Brain microvascular endothelial cell (primary cell): ENCODE measurements around the gene KLHL21.

ENCODE experiments used
- DNase-seq: peaks from one replicate; pipeline ENCODE4 v3.0.0-alpha.2; 2020
- H3K27ac ChIP-seq: fragments of 250-450 bp; sonication (Bioruptor Pico); 2 replicates; pipeline ENCODE4 v1.5.1; 2020; ENCODE audit warnings: mild to moderate bottlenecking, moderate library complexity
- H3K27me3 ChIP-seq: fragments of 250-450 bp; sonication (Bioruptor Pico); replicated peaks from 2 replicates; pipeline ENCODE4 v1.5.1; 2020; ENCODE audit warnings: mild to moderate bottlenecking
- H3K36me3 ChIP-seq: fragments of 250-450 bp; sonication (Bioruptor Pico); replicated peaks from 2 replicates; pipeline ENCODE4 v1.5.1; 2020; ENCODE audit warnings: mild to moderate bottlenecking
- H3K4me3 ChIP-seq: 2 replicates; pipeline ENCODE4 v1.5.1; 2011; ENCODE audit warnings: low read depth, mild to moderate bottlenecking, control low read depth, low read length, moderate library complexity
- in situ Hi-C: cut with HindIII; loops from 2 replicates; pipeline ENCODE4 v1.10.0; 2017; ENCODE audit warnings: low sequenced_read_pairs, low pct_ligation_motif_present
- TF ChIP-seq, protein P1 (sequence below): IDR thresholded peaks from 2 replicates; pipeline ENCODE4 v1.5.1; 2011; ENCODE audit warnings: low read depth, mild to moderate bottlenecking, moderate library complexity, low read length, control low read depth, inconsistent platforms; ENCODE audit errors: missing control alignments

Gene KLHL21

DNA sequence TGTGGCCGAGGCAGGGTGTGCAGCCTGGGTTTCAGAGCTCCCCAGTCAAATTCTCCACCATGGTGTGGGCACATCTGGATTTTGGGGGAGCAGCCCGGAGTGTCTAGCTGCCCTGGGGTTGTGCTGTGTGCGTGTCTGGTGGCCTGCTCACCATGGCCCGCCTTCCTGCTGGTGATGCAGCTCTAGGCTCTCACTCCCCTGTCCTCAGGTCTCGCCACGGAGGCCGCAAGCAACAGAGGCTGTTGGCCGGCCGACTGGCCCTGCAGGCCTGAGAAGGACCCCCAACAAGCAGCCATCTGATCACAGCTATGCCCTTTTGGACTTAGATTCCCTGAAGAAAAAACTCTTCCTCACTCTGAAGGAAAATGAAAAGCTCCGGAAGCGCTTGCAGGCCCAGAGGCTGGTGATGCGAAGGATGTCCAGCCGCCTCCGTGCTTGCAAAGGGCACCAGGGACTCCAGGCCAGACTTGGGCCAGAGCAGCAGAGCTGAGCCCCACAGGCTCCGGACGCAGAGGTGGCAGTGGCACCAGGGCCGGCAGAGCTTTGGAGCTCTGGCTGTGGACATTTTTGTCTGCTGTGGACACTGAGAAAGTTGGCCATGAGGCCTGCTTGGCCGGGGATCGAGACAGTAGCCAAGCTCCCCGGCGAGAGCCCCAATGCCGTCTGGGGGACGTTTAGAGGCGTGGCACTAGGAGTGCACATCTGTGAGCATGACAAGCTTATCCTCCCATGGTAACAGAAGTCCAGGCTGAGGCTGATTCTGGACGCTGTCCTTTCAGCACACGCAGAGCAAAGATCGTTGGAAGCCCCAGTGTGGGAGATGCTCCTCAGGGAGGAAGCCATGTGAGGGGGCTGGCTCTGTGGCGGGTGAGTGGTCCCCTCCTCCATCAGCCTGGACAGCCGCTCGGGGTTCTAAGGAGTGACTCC, 30.2 kb upstream of the KLHL21 start:
- Histone ChIP-seq H3K27me3 (no peaks in the 10 kb centered on the region), H3K36me3 (peaks cover 65% of the 10 kb centered on the region), H3K4me3 (no peak overlapping the region), H3K27ac (no peak overlapping the region)
- in situ Hi-C loops: no loop called here
- TF ChIP-seq, protein P1, sequence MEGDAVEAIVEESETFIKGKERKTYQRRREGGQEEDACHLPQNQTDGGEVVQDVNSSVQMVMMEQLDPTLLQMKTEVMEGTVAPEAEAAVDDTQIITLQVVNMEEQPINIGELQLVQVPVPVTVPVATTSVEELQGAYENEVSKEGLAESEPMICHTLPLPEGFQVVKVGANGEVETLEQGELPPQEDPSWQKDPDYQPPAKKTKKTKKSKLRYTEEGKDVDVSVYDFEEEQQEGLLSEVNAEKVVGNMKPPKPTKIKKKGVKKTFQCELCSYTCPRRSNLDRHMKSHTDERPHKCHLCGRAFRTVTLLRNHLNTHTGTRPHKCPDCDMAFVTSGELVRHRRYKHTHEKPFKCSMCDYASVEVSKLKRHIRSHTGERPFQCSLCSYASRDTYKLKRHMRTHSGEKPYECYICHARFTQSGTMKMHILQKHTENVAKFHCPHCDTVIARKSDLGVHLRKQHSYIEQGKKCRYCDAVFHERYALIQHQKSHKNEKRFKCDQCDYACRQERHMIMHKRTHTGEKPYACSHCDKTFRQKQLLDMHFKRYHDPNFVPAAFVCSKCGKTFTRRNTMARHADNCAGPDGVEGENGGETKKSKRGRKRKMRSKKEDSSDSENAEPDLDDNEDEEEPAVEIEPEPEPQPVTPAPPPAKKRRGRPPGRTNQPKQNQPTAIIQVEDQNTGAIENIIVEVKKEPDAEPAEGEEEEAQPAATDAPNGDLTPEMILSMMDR: no peak
- no peak for DNase-seq

DNA sequence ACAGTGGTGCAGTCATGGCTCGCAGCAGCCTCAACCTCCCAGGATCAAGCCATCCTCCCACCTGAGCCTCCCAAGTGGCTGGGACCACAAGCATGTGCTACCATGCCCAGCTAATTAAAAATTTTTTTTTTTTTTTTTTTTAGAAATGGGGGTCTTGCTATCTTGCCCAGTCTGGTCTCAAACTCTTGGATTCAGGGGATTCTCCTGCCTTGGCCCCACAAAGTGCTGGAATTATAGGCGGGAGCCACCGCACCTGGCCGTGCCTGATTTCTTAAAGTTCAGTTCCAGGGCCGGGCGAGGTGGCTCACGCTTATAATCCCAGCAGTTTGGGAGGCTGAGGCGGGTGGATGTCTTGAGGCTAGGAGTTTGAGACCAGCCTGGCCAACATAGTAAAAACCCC, 28.4 kb upstream of the KLHL21 start:
- Histone ChIP-seq H3K4me3 (no peak overlapping the region), H3K27me3 (no peaks in the 10 kb centered on the region), H3K36me3 (peaks cover 49% of the 10 kb centered on the region), H3K27ac (no peak overlapping the region)
- DNase-seq: no peak
- TF ChIP-seq, protein P1: no peak
- in situ Hi-C loops: no loop called here

DNA sequence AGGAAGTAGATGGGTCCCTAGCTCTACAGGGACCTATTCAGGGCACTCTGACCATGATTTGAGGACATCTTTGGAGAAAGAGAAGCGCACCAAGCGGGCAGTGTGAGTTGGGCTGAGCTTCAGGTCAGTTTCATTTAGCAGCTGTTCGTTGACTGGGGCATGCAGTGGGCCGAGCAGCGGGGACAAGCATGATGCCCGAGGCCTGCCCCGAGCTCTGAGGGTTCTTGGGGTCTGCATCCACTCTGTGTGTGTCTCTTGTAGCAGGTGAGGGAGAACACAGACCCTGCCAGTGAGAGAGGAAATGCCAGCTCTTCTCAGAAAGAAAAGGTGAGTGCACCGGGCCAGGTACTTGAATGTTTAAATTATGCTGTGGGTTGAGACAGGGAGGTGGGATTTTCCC, 27.4 kb upstream of the KLHL21 start:
- Histone ChIP-seq H3K27me3 (no peaks in the 10 kb centered on the region), H3K36me3 (peaks cover 43% of the 10 kb centered on the region), H3K27ac (no peak overlapping the region), H3K4me3 (no peak overlapping the region)
- TF ChIP-seq, protein P1: no peak
- no peak for DNase-seq
- in situ Hi-C loops: no loop called here

DNA sequence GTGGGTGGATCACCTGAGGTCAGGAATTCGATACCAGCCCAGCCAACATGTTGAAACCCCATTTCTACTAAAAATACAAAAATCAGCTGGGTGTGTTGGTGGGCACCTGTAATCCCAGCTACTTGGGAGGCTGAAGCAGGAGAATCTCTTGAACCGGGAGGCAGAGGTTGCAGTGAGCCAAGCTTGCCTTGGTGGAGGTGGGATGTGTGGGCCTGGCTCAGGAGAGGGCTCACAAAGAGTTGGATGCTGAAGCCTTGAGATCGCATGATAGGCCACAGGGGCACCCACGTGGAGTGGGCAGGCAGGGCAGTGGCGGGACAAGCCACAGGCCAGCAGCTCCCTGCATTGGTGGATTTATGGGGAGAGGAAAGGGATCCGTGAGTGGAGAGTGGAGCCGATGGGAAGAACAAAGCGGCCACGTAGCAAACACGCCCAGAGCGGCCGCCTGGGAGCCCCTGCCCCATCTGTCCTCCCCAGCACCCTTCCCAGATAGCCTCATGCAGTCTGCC, 26.4 kb upstream of the KLHL21 start:
- peaks cover 35% of the 10 kb centered on the region for H3K36me3 ChIP-seq
- in situ Hi-C loops: no loop called here
- TF ChIP-seq, protein P1: no peak
- no peak overlapping the region for H3K27ac ChIP-seq
- no peak for DNase-seq
- H3K4me3 ChIP-seq: no peak overlapping the region
- no peaks in the 10 kb centered on the region for H3K27me3 ChIP-seq

DNA sequence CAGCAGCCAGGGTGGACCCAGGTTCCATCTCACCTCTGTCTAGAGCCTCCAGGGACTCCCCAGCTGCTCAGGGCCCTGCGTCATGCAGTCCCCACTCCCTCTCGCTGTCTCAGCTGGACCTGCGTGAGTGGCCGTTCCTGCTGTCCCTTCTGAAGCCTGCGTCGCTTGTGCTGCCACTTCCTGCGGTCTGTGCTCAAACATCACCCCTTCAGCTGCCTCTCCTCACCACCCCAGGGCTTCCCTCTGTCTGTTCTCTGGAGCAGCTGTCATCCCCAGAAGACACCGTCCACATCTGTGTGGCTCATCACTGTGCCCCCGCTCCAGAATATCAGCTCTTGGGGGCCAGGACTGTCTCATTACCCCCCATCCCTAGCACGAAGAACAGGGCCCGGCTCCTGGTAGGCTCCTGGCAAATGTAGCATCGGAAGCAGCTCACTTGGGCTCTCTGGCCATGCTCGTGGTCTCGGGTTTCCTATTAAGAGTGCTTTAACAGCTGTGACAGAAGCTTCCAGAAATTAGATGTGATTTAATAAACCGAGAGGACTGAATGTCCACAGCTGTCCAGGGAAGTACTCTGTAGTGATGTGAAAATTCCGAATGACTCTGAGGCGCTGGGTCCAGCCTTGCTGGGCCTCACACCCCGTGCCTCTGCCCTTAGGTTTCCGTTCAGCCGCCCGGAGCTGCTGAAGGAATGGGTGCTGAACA, 25.3 kb upstream of the KLHL21 start:
- no peak for DNase-seq
- TF ChIP-seq, protein P1: no peak
- H3K4me3 ChIP-seq: no peak overlapping the region
- H3K27ac ChIP-seq: no peak overlapping the region
- in situ Hi-C loops: no loop called here
- peaks cover 33% of the 10 kb centered on the region for H3K36me3 ChIP-seq
- H3K27me3 ChIP-seq: no peaks in the 10 kb centered on the region
